Neuronal stem cell (in vitro differentiated cells): Measurements from ENCODE around the gene ZNF571.

Experiments
- DNase-seq: peaks from one replicate; pipeline ENCODE4 v3.0.0-alpha.2; 2013; ENCODE audit warnings: low spot score
- H2AFZ ChIP-seq: one replicate; pipeline ENCODE4 v1.6.1; 2013; ENCODE audit warnings: mild to moderate bottlenecking, low read length, inconsistent platforms
- H2AK5ac ChIP-seq: 2 replicates; pipeline ENCODE4 v1.6.1; 2013; ENCODE audit warnings: low read depth, mild to moderate bottlenecking, inconsistent platforms, low read length, moderate library complexity, mixed read lengths
- H2BK120ac ChIP-seq: 2 replicates; pipeline ENCODE4 v1.6.1; 2013; ENCODE audit warnings: low read depth, mild to moderate bottlenecking, inconsistent platforms, low read length, moderate library complexity, mixed read lengths
- H2BK12ac ChIP-seq: one replicate; pipeline ENCODE4 v1.6.1; 2013; ENCODE audit warnings: low read length, inconsistent platforms
- H2BK15ac ChIP-seq: 2 replicates; pipeline ENCODE4 v1.6.1; 2013; ENCODE audit warnings: mild to moderate bottlenecking, low read length, inconsistent platforms, mixed read lengths
- H2BK5ac ChIP-seq: one replicate; pipeline ENCODE4 v1.6.1; 2013; ENCODE audit warnings: inconsistent platforms, mild to moderate bottlenecking, low read length, moderate library complexity
- H3K14ac ChIP-seq: one replicate; pipeline ENCODE4 v1.6.1; 2013; ENCODE audit warnings: low read length, inconsistent platforms
- H3K18ac ChIP-seq: 2 replicates; pipeline ENCODE4 v1.6.1; 2013; ENCODE audit warnings: low read length, inconsistent platforms
- H3K23ac ChIP-seq: 2 replicates; pipeline ENCODE4 v1.6.1; 2013; ENCODE audit warnings: low read depth, mild to moderate bottlenecking, mixed read lengths, low read length, inconsistent platforms; ENCODE audit not compliant: poor library complexity
- H3K27ac ChIP-seq: replicated peaks from 3 replicates; pipeline ENCODE4 v1.5.1; 2013; ENCODE audit warnings: low read length, inconsistent platforms
- H3K27me3 ChIP-seq, 3 experiments: 2 replicates each; pipeline ENCODE4 v1.6.1; 2013; ENCODE audit warnings: low read length in 3 of 3, mild to moderate bottlenecking in 2 of 3, inconsistent platforms in 1 of 3, low read depth in 1 of 3, mixed read lengths in 1 of 3, moderate library complexity in 1 of 3; ENCODE audit not compliant: control insufficient read depth in 3 of 3, insufficient read depth in 3 of 3
- H3K36me3 ChIP-seq, 2 donors: replicated peaks in 1 of 2; 2 replicates each; pipeline ENCODE4 v1.6.1; 2013; ENCODE audit warnings: low read length in 2 of 2; ENCODE audit not compliant: control insufficient read depth in 2 of 2, insufficient read depth in 2 of 2
- H3K4ac ChIP-seq: 2 replicates; pipeline ENCODE4 v1.6.1; 2013; ENCODE audit warnings: inconsistent platforms, mild to moderate bottlenecking, low read length, moderate library complexity
- H3K4me1 ChIP-seq, 2 donors: 1 replicate in 1 of 2; 2 replicates in 1 of 2; pipeline ENCODE4 v1.6.1; 2013; ENCODE audit warnings: low read length in 2 of 2, low read depth in 1 of 2; ENCODE audit not compliant: control insufficient read depth in 2 of 2, insufficient read depth in 1 of 2
- H3K4me2 ChIP-seq: one replicate; pipeline ENCODE4 v1.6.1; 2013; ENCODE audit warnings: mild to moderate bottlenecking, low read length, inconsistent platforms; ENCODE audit not compliant: insufficient read depth, poor library complexity, severe bottlenecking
- H3K4me3 ChIP-seq, 2 donors: 2 replicates each; pipeline ENCODE4 v1.5.1; 2013; ENCODE audit warnings: low read length in 2 of 2, mild to moderate bottlenecking in 2 of 2, inconsistent platforms in 1 of 2, moderate library complexity in 1 of 2
- H3K79me1 ChIP-seq: one replicate; pipeline ENCODE4 v1.6.1; 2013; ENCODE audit warnings: low read depth, mild to moderate bottlenecking, inconsistent platforms, low read length, moderate library complexity
- H3K9ac ChIP-seq: one replicate; pipeline ENCODE4 v1.6.1; 2013; ENCODE audit warnings: mild to moderate bottlenecking, low read depth, low read length, inconsistent platforms; ENCODE audit not compliant: poor library complexity
- H3K9me3 ChIP-seq, 2 donors: replicated peaks in 1 of 2; 2 replicates each; pipeline versions ENCODE3 to v1.6.1; 2013; ENCODE audit warnings: low read length in 2 of 2, mild to moderate bottlenecking in 2 of 2, inconsistent platforms in 1 of 2, low read depth in 1 of 2, mixed read lengths in 1 of 2, moderate library complexity in 1 of 2; ENCODE audit not compliant: control insufficient read depth in 2 of 2, insufficient read depth in 1 of 2
- H4K8ac ChIP-seq: one replicate; pipeline ENCODE4 v1.6.1; 2013; ENCODE audit warnings: low read depth, mild to moderate bottlenecking, inconsistent platforms, low read length, moderate library complexity
- H4K91ac ChIP-seq: one replicate; pipeline ENCODE4 v1.6.1; 2013; ENCODE audit warnings: low read length, low read depth, mild to moderate bottlenecking, inconsistent platforms; ENCODE audit not compliant: poor library complexity
- WGBS, 2 donors: extraction: QIAGEN DNeasy Blood & Tissue Kit; methylation state at CpG; one replicate each; pipeline ENCODE4 v1.1.7; 2013; ENCODE audit warnings: missing lambda C conversion rate in 2 of 2, mixed read lengths in 1 of 2; ENCODE audit not compliant: insufficient read length in 2 of 2, insufficient replicate concordance in 1 of 2; ENCODE audit errors: extremely low coverage in 2 of 2; 5-methylcytosine and 5-hydroxymethylcytosine counted together

ZNF571 gene

GRCh38 chr19:37583340-37583739 lies 11.3 kb downstream of the ZNF571 start:
- Histone ChIP-seq H2AFZ (no peak overlapping the region), H3K9me3 (peaks cover 33 to 86% of the 10 kb centered on the region in 2 donors)
- no CpG with 5 or more reads among the region's 2 CpGs for WGBS, 2 donors

GRCh38 chr19:37572203-37572602 lies 22.4 kb downstream of the ZNF571 start:
- Histone ChIP-seq H3K9me3 (peaks cover 18 to 75% of the 10 kb centered on the region in 2 donors), H2AFZ (no peak overlapping the region)
- no peak for DNase-seq

More at GRCh38 chr19:37583340-37583739, 11.3 kb downstream of the ZNF571 start:
- no peak overlapping the region for H3K23ac ChIP-seq
- no peak for DNase-seq
- no peak overlapping the region for H3K27ac ChIP-seq
- H3K9ac ChIP-seq, result no peak overlapping the region
- no peak overlapping the region for H3K14ac ChIP-seq
- no peak overlapping the region for H2BK12ac ChIP-seq
- H4K8ac ChIP-seq, result no peak overlapping the region
- H3K18ac ChIP-seq, result no peak overlapping the region
- no peak overlapping the region for H2BK5ac ChIP-seq
- no peak overlapping the region for H2BK120ac ChIP-seq
- H2AK5ac ChIP-seq, result no peak overlapping the region
- H3K4ac ChIP-seq, result no peak overlapping the region
- H2BK15ac ChIP-seq, result no peak overlapping the region
- no peaks in the 10 kb centered on the region for H3K27me3 ChIP-seq
- no peak overlapping the region for H4K91ac ChIP-seq
- peaks cover 21 to 57% of the 10 kb centered on the region in 2 donors for H3K36me3 ChIP-seq
- peaks cover 3% of the 10 kb centered on the region for H3K79me1 ChIP-seq
- H3K4me3 ChIP-seq, result no peak overlapping the region
- no peak overlapping the region for H3K4me2 ChIP-seq
- no peaks in the 10 kb centered on the region for H3K4me1 ChIP-seq

GRCh38 chr19:37565370-37565669 lies 29.3 kb downstream of the ZNF571 start:
- Histone ChIP-seq H4K8ac (no peak overlapping the region), H2AK5ac (no peak overlapping the region), H3K27ac (no peak overlapping the region), H3K9ac (no peak overlapping the region), H2BK12ac (no peak overlapping the region), H2BK5ac (no peak overlapping the region), H3K4me2 (no peak overlapping the region), H3K18ac (no peak overlapping the region), H3K4ac (no peak overlapping the region), H3K9me3 (peaks cover 34 to 96% of the 10 kb centered on the region in 2 donors), H2BK120ac (no peak overlapping the region), H2BK15ac (no peak overlapping the region), H3K4me1 (no peaks in the 10 kb centered on the region), H3K79me1 (no peaks in the 10 kb centered on the region), H3K4me3 (no peak overlapping the region), H3K36me3 (peaks cover 4 to 14% of the 10 kb centered on the region in 2 donors), H2AFZ (no peak overlapping the region), H3K14ac (no peak overlapping the region), H3K23ac (no peak overlapping the region), H4K91ac (no peak overlapping the region), H3K27me3 (no peaks in the 10 kb centered on the region)
- DNase-seq, result no peak

More at GRCh38 chr19:37572203-37572602, 22.4 kb downstream of the ZNF571 start:
- H3K27me3 ChIP-seq, result no peaks in the 10 kb centered on the region
- H4K91ac ChIP-seq, result no peak overlapping the region
- no peak overlapping the region for H2BK5ac ChIP-seq
- H3K9ac ChIP-seq, result no peak overlapping the region
- H3K4me3 ChIP-seq, result no peak overlapping the region
- no peak overlapping the region for H2BK120ac ChIP-seq
- H4K8ac ChIP-seq, result no peak overlapping the region
- H3K79me1 ChIP-seq, result no peaks in the 10 kb centered on the region
- no peak overlapping the region for H3K14ac ChIP-seq
- H3K23ac ChIP-seq, result no peak overlapping the region
- H3K18ac ChIP-seq, result no peak overlapping the region
- H3K27ac ChIP-seq, result no peak overlapping the region
- no peaks in the 10 kb centered on the region for H3K4me1 ChIP-seq
- H3K36me3 ChIP-seq, result peaks cover 0 to 4% of the 10 kb centered on the region in 2 donors
- no peak overlapping the region for H3K4ac ChIP-seq
- H2BK15ac ChIP-seq, result no peak overlapping the region
- no peak overlapping the region for H2AK5ac ChIP-seq
- H2BK12ac ChIP-seq, result no peak overlapping the region
- no peak overlapping the region for H3K4me2 ChIP-seq

- WGBS, 2 donors, result no CpG with 5 or more reads among the region's 7 CpGs
These were observed 29.8 kb downstream of the ZNF571 start for GRCh38 chr19:37564624-37565369.

More at GRCh38 chr19:37564624-37565369, 29.8 kb downstream of the ZNF571 start:
- no peak overlapping the region for H3K23ac ChIP-seq
- H3K36me3 ChIP-seq, result peaks cover 4 to 14% of the 10 kb centered on the region in 2 donors
- H3K18ac ChIP-seq, result no peak overlapping the region
- H3K4me1 ChIP-seq, result no peaks in the 10 kb centered on the region
- H3K27me3 ChIP-seq, result no peaks in the 10 kb centered on the region
- H2AK5ac ChIP-seq, result no peak overlapping the region
- H4K8ac ChIP-seq, result no peak overlapping the region
- no peak overlapping the region for H3K4me2 ChIP-seq
- no peak overlapping the region for H2BK5ac ChIP-seq
- no peak overlapping the region for H3K4me3 ChIP-seq
- no peak overlapping the region for H3K4ac ChIP-seq
- no peak for DNase-seq
- no peak overlapping the region for H4K91ac ChIP-seq
- no peak overlapping the region for H3K9ac ChIP-seq
- no peak overlapping the region for H3K14ac ChIP-seq
- no peak overlapping the region for H2AFZ ChIP-seq
- no peaks in the 10 kb centered on the region for H3K79me1 ChIP-seq
- peaks cover 30 to 93% of the 10 kb centered on the region in 2 donors for H3K9me3 ChIP-seq
- no peak overlapping the region for H2BK120ac ChIP-seq
- no peak overlapping the region for H2BK12ac ChIP-seq
- H3K27ac ChIP-seq, result no peak overlapping the region
- H2BK15ac ChIP-seq, result no peak overlapping the region
